ENCODE results near the gene CCDC88C. TPM values are rescaled to one million over a fixed set of nuclear protein-coding genes. Genes with fewer than 3 reads are reported as not detected.

Gene CCDC88C
- total RNA-seq, 1 donor from 2014 or later, result 48.2 TPM

- Mint-ChIP-seq H3K27ac (ENCODE audit: unreplicated experiment) (no peak overlapping the region), H3K36me3 (ENCODE audit: low read depth, unreplicated experiment) (peaks cover 4% of the 10 kb centered on the region), H3K9me3 (ENCODE audit: unreplicated experiment) (no peaks in the 10 kb centered on the region), H3K4me1 (ENCODE audit: unreplicated experiment) (peaks cover 22% of the 10 kb centered on the region), H3K4me3 (ENCODE audit: unreplicated experiment) (no peak overlapping the region), H3K27me3 (ENCODE audit: unreplicated experiment) (peaks cover 5% of the 10 kb centered on the region)
- no peak for TF ChIP-seq CTCF (IDR thresholded peaks at IDR 0.05; ENCODE audit: unreplicated experiment)
- no peak for DNase-seq (ENCODE audit: low spot score)
Measured at GRCh38 chr14:91385224-91385623, 32.4 kb downstream of the CCDC88C start.

GRCh38 chr14:91383439-91383838, 34.2 kb downstream of the CCDC88C start:
- no peak for TF ChIP-seq CTCF (IDR thresholded peaks at IDR 0.05; ENCODE audit: unreplicated experiment)
- Mint-ChIP-seq H3K4me3 (ENCODE audit: unreplicated experiment) (no peak overlapping the region), H3K27me3 (ENCODE audit: unreplicated experiment) (peaks cover 7% of the 10 kb centered on the region), H3K9me3 (ENCODE audit: unreplicated experiment) (no peaks in the 10 kb centered on the region), H3K4me1 (ENCODE audit: unreplicated experiment) (peaks cover 34% of the 10 kb centered on the region), H3K36me3 (ENCODE audit: low read depth, unreplicated experiment) (peaks cover 9% of the 10 kb centered on the region), H3K27ac (ENCODE audit: unreplicated experiment) (no peak overlapping the region)
- DNase-seq (ENCODE audit: low spot score), result no peak

- Mint-ChIP-seq H3K36me3 (ENCODE audit: low read depth, unreplicated experiment) (peaks cover 14% of the 10 kb centered on the region), H3K27me3 (ENCODE audit: unreplicated experiment) (peaks cover 16% of the 10 kb centered on the region), H3K4me1 (ENCODE audit: unreplicated experiment) (peaks cover 44% of the 10 kb centered on the region), H3K9me3 (ENCODE audit: unreplicated experiment) (no peaks in the 10 kb centered on the region), H3K4me3 (ENCODE audit: unreplicated experiment) (no peak overlapping the region), H3K27ac (ENCODE audit: unreplicated experiment) (peak overlapping the region; percentile 14)
- TF ChIP-seq CTCF (IDR thresholded peaks at IDR 0.05; ENCODE audit: unreplicated experiment), result no peak
- no peak for DNase-seq (ENCODE audit: low spot score)
Measured at GRCh38 chr14:91381801-91382670, 35.6 kb downstream of the CCDC88C start.

- no peaks in the 10 kb centered on the region for H3K9me3 Mint-ChIP-seq (ENCODE audit: unreplicated experiment)
- peaks cover 14% of the 10 kb centered on the region for H3K36me3 Mint-ChIP-seq (ENCODE audit: low read depth, unreplicated experiment)
- no peak for TF ChIP-seq CTCF (IDR thresholded peaks at IDR 0.05; ENCODE audit: unreplicated experiment)
- DNase-seq (ENCODE audit: low spot score), result no peak
- H3K27ac Mint-ChIP-seq (ENCODE audit: unreplicated experiment), result peak overlapping the region; percentile 61
- H3K4me1 Mint-ChIP-seq (ENCODE audit: unreplicated experiment), result peaks cover 53% of the 10 kb centered on the region
- H3K4me3 Mint-ChIP-seq (ENCODE audit: unreplicated experiment), result no peak overlapping the region
- peaks cover 18% of the 10 kb centered on the region for H3K27me3 Mint-ChIP-seq (ENCODE audit: unreplicated experiment)
Measured at GRCh38 chr14:91380610-91381371, 36.8 kb downstream of the CCDC88C start.

All from endothelial cell (in vitro differentiated cells).